ENCODE data around the gene RBM4B. TPM values are rescaled to one million over a fixed set of nuclear protein-coding genes. Genes with fewer than 3 reads are reported as not detected.

The RBM4B gene
- total RNA-seq, 1 donor = 19.2 TPM

DNA sequence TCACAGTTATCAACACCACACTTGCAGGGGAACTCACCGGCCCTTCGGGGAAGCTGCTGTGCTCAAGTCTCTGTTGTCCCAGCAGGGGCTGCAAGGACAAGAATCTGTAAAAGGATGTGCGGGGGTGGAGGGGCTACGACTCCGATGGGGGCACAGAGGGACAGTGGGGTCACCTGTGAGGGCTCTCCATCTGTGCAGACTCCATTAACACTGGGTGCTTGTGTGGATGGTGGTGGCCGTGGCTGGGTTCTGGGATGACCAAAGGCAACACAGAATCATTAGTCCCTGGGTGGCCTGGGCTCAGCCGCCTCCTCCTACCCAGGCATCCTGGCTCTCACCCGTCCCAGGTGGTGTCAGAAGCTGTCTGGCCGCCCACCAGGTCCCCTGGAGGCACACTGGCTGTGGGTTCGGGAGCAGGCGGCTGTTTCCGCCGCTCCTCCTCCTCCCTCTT lies 10.2 kb upstream of the RBM4B start:
- Histone ChIP-seq H3K4me1 (ENCODE audit: insufficient read depth, low read length) (no peaks in the 10 kb centered on the region), H2AFZ (ENCODE audit: low read length) (no peak overlapping the region), H3K36me3 (ENCODE audit: insufficient read depth, low read length) (no peaks in the 10 kb centered on the region), H3K4me2 (ENCODE audit: insufficient read depth, low read length) (no peak overlapping the region), H3K27me3 (ENCODE audit: insufficient read depth, low read length) (peaks cover 5% of the 10 kb centered on the region), H3K27ac (ENCODE audit: low read depth, low read length) (no peak overlapping the region), H3K4me3 (ENCODE audit: insufficient read depth, low read length) (no peak overlapping the region), H4K20me1 (ENCODE audit: insufficient read depth, low read length) (no peaks in the 10 kb centered on the region), H3K9me3 (ENCODE audit: low read depth, low read length) (no peaks in the 10 kb centered on the region), H3K79me2 (ENCODE audit: insufficient read depth, low read length) (no peaks in the 10 kb centered on the region)
- TF ChIP-seq, protein P1, sequence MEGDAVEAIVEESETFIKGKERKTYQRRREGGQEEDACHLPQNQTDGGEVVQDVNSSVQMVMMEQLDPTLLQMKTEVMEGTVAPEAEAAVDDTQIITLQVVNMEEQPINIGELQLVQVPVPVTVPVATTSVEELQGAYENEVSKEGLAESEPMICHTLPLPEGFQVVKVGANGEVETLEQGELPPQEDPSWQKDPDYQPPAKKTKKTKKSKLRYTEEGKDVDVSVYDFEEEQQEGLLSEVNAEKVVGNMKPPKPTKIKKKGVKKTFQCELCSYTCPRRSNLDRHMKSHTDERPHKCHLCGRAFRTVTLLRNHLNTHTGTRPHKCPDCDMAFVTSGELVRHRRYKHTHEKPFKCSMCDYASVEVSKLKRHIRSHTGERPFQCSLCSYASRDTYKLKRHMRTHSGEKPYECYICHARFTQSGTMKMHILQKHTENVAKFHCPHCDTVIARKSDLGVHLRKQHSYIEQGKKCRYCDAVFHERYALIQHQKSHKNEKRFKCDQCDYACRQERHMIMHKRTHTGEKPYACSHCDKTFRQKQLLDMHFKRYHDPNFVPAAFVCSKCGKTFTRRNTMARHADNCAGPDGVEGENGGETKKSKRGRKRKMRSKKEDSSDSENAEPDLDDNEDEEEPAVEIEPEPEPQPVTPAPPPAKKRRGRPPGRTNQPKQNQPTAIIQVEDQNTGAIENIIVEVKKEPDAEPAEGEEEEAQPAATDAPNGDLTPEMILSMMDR (IDR thresholded peaks at IDR 0.05; ENCODE audit: extremely low read depth, low read depth, low read length) = no peak
- peak; percentile 44 for DNase-seq (ENCODE audit: insufficient read length, low spot score, missing footprints)

DNA sequence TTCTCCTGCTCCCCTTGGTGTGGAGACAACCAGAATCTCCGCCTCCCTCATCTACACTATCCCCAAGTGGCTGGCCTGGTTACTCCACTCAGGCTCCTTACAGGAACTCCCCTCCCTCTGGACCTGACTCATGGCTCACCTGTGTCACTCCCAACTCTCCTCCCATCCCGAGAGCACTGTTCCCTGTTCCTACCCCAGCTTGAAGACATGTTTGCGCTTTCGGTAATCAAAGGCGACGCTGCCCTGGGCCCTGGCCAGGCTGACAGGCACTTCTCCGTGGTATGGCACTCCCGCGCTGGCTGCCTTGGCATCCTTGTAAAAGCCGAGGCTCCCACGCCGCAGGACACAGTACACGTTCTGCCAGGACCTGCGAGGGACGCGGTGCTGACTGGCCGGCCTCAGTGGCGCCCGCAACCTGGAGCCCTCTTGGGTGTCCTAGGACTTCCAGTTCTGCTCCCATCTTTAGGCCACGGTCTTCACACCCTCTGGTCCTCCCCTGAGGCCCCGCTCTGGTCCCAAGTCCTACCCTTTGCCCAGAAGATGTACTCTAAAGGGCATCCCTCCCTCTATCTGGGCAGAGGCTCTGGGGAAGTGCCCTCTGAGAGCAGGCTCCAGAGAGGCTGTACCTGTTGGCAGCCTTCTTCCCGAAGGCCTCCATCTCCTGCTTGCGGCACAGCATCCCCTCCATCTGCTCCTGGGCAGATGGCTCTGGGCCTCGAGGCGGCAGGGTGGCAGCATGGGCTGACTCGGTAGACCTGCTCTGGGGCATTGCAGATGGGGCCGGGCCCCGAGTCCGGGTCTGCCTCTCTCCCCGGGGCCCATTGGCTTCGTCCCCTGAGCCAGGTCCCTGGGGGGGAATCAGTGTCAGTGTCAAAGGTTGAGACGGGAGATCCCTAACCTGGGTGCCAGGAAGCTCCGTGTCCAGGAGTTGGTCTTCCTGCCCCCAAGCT lies 9.4 kb upstream of the RBM4B start:
- no peak overlapping the region for H3K27ac ChIP-seq (ENCODE audit: low read depth, low read length)
- DNase-seq (ENCODE audit: insufficient read length, low spot score, missing footprints) = peak; percentile 69
- no peaks in the 10 kb centered on the region for H3K36me3 ChIP-seq (ENCODE audit: insufficient read depth, low read length)
- no peak overlapping the region for H3K4me2 ChIP-seq (ENCODE audit: insufficient read depth, low read length)
- H3K4me1 ChIP-seq (ENCODE audit: insufficient read depth, low read length) = no peaks in the 10 kb centered on the region
- H2AFZ ChIP-seq (ENCODE audit: low read length) = no peak overlapping the region
- H4K20me1 ChIP-seq (ENCODE audit: insufficient read depth, low read length) = no peaks in the 10 kb centered on the region
- no peak overlapping the region for H3K4me3 ChIP-seq (ENCODE audit: insufficient read depth, low read length)
- H3K27me3 ChIP-seq (ENCODE audit: insufficient read depth, low read length) = peaks cover 5% of the 10 kb centered on the region
- H3K79me2 ChIP-seq (ENCODE audit: insufficient read depth, low read length) = no peaks in the 10 kb centered on the region
- H3K9me3 ChIP-seq (ENCODE audit: low read depth, low read length) = no peaks in the 10 kb centered on the region
- TF ChIP-seq, protein P1 (IDR thresholded peaks at IDR 0.05; ENCODE audit: extremely low read depth, low read depth, low read length) = no peak

DNA sequence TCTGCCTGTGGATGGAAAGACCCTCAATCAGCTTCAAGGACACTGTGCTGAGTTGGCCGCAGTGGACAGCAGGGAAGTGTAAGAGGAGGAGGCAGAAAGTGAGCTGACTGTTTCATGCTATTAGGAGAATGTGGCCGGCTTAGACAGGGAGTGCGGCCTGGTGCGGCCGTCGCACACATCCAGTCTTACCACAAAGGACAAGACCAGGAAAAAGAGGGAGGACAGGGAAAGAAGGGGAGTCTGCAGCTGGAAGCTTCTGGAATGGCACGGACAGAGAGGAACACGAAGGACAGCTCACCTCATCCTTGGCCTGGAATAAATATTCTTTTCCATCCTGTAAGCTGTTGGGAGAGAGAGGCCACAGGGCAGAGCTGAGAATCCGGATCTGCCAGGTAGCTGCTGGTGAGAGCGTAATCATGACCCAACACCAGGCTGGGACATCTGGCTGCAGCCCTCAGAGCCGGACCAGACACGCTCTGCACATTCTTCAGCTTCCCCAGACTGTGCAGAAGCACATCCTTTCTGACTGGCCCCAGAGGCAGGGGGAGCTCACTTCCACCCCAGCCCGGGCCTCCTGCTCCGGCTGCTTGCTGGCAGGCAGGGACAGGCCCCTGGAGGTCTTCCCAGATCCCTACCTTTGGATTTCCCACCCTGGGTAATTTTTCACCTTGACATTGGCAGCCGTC lies 8.6 kb upstream of the RBM4B start:
- Histone ChIP-seq H3K27ac (ENCODE audit: low read depth, low read length) (no peak overlapping the region), H2AFZ (ENCODE audit: low read length) (no peak overlapping the region), H3K4me3 (ENCODE audit: insufficient read depth, low read length) (no peak overlapping the region), H3K27me3 (ENCODE audit: insufficient read depth, low read length) (peaks cover 5% of the 10 kb centered on the region), H3K79me2 (ENCODE audit: insufficient read depth, low read length) (no peaks in the 10 kb centered on the region), H3K4me1 (ENCODE audit: insufficient read depth, low read length) (no peaks in the 10 kb centered on the region), H3K36me3 (ENCODE audit: insufficient read depth, low read length) (no peaks in the 10 kb centered on the region), H3K4me2 (ENCODE audit: insufficient read depth, low read length) (no peak overlapping the region), H4K20me1 (ENCODE audit: insufficient read depth, low read length) (no peaks in the 10 kb centered on the region), H3K9me3 (ENCODE audit: low read depth, low read length) (no peaks in the 10 kb centered on the region)
- peak; percentile 36 for DNase-seq (ENCODE audit: insufficient read length, low spot score, missing footprints)
- TF ChIP-seq, protein P1 (IDR thresholded peaks at IDR 0.05; ENCODE audit: extremely low read depth, low read depth, low read length) = no peak

All from osteoblast (primary cell).